NCI-H1417 treated with DMSO at 0.1 percent for 48 hours (cell line): ENCODE results near the gene MLLT10.
"Not testable (repeated sequence)": the region's sequence is repeated elsewhere in the genome, so short reads cannot be mapped to it uniquely, and the experiment has no call there.

Experiments
- DNase-seq: peaks from one replicate; lab custom pipeline; 2025; lab: John Stamatoyannopoulos, UW

The MLLT10 gene

DNA sequence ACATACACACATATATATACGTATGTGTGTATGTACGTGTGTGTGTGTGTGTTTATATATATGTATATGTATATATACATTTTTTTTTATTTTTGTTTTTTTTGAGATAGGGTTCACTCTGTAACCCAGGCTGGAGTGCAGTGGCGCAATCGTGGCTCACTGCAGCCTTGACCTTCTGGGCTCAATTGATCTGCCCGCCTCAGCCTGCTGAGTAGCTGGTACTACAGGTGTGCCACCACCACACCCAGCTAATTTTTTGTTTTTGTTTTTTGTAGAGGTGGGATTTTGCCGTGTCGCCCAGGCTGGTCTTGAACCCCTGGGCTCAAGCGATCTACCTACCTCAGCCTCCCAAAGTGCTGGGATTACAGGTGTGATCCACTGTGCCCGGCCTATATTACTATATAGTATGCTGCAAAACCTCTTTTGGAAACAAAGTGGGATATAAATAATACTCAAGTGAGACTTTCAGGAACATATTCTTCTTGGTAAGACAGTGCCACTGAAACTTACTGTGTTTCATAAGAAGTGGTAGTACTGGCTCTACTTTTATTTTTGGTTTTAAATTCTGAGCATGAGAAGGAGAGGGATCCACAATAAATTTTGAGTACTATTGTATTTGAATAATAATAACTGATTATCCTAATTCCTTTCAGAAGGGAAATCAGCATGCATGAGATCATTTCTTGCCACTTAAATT, 51.0 kb downstream of the MLLT10 start:
- DNase-seq = no peak

DNA sequence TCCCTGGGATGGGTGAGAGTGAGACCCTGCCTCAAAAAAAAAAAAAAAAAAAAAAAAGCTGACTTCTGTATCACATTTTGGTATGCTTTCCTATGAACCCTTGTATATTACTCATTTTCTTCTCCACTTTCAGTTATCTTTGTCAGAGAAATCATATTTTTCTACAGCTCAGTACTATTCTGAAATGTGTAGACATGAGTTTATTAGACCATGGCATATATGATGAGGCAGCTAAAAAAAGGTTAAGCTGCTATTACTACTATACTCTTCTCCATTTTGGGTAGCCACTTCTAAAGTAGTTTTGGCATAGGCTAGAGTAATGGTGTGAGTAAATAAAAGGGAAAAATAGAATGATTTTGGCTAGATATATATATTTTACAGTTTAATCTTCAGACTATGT, 53.4 kb downstream of the MLLT10 start:
- DNase-seq = no peak

DNA sequence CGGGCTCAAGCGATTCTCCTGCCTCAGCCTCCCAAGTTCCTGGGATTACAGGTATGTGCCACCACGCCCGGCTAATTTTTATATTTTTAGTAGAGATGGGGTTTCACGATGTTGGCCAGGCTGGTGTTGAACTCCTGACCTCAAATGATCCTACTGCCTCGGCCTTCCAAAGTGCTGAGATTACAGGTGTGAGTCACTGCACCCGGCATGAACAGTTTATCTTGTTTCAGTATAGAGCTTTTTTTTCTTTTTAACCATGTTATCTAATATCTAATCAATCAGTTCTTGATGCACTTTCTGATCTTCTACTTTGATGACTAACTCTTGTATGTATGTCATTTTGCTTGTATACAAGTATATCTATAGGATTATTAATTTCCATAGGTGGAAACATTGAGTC, 54.1 kb downstream of the MLLT10 start:
- not testable (repeated sequence) for DNase-seq

DNA sequence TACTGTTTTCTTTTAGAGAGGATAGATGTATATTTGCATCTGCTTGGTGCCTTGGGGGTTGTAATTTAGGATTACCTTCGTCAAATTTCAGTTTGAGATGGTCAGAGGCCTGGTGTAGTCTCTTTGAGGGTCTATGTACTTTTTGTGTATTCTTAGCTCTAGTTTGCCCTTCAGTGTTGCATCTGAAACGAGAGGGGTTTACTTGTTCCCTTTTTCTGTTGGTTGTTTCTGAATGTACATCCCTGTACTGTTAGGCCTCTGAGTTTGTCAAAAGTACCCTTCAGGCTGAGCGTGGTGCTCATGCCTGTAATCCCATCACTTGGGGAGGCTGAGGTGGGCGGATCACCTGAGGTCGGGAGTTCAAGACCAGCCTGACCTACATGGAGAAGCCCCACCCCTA, 60.0 kb downstream of the MLLT10 start:
- DNase-seq = no peak

DNA sequence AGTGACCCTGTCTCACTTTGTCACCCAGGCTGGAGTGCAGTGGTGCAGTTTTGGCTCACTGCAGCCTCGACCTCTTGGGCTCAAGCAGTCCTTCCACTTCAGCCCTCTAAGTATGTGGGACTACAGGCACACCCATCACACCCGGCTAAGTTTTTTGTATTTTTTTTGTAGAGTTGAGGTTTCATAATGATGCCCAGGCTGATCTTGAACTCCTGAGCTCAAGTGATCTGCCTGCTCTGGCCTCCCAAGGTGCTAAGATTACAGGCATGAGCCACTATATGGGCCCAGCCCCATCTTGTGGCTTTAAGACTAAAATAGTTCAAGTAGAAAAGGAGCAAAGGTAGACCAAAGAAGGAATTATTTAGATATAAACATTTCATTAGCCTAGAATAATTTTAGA, 65.5 kb downstream of the MLLT10 start:
- no peak for DNase-seq

DNA sequence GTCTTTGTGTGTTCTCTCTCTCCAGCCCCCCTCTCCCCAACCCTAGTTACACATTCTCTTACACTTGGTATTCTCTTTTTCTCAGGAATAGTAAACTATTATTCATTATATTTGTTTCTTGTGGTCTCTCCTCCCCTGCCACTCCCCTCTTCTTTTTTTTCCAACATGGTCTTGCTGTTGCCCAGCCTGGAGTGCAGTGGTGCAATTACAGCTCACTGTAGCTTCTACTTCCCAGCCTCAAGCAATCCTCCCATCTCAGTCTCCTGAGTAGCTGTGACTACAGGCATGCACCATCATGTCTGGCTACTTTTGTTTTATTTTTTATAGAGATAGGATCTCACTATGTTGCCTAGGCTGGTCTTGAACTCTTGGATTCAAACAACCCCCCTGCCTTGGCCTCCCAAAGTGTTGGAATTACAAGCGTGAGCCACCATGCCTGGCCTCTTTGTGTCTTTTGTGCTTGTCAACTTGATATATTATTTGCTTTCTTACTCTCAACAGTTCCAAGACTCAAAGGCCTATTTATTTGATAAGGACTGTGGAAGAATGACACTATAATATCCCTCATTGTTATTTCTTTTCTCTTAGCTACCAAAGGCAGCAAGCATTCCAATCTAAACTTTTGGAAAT, 66.9 kb downstream of the MLLT10 start:
- DNase-seq = no peak

DNA sequence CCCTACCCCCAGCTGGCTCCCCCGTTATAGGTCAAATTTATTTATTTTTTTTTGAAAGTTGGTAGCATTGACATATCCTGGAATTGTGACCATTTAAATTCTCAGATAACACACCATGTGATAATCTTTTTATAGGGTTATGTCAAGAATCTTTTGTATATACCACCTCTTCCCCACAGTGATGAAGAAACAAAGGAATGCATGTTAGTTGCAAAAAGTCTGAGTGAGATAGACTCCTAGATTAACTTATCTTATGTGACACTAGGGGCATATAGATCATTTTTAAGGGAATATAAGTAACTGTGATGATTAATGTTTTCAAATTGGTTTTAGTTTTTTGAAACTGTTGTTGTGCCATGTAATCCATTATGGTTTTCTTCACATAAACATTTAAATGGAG, 68.3 kb downstream of the MLLT10 start:
- no peak for DNase-seq

DNA sequence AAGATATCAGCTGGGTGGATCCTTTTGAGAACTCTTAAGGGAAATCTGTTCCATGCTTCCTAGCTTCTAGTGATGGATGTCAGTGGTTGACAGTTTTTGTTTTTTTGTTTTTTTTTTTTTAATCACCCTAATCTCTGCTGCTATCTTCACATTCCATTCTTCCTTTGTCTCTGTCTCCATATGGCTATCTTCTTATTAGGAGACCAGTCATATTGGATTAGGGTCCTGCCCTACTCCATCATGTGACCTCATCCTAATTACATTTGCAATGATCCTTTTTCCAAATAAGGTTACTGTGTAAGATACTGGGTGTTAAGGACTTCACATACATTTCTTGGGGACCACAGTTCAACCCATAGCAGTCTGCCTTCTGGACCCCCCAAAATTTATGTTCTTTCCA, 69.7 kb downstream of the MLLT10 start:
- no peak for DNase-seq

DNA sequence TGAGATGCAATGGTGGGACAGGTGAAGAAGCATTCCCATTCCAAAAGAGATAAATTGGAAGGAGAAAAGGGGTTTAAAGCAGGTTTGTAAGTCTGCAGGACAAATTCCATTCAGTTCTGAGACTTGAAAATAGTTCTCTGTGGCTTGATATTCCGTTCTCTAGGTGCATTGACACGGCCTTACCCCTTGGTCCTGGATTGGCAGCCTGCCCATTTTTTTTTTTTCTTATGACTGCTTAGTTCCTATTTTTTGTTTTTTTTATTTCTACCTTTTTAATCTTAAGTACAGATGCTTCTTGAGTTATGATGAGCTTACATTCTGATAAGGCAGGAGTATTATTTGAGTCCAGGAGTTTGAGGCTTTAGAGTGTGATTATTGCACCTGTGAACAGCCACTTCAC, 70.6 kb downstream of the MLLT10 start:
- DNase-seq = no peak

DNA sequence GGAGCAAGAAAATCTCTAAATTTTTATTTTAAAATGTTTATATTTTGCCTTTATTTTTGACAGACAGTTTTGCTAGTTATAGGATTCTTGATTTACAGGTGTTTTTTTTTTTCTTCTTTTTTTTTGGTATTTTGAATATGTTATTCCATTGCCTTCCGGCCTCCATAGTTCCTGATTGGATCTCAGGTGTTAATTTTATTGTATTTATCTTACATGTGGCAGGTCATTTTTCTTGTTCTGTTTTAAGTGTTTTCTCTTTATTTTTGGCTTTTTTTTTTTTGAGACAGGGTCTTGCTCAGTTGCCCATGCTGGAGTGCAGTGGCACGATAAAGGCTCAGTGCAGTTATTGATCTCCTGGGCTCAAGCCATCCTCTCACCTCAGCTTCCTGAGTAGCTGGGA, 73.9 kb downstream of the MLLT10 start:
- DNase-seq = no peak

DNA sequence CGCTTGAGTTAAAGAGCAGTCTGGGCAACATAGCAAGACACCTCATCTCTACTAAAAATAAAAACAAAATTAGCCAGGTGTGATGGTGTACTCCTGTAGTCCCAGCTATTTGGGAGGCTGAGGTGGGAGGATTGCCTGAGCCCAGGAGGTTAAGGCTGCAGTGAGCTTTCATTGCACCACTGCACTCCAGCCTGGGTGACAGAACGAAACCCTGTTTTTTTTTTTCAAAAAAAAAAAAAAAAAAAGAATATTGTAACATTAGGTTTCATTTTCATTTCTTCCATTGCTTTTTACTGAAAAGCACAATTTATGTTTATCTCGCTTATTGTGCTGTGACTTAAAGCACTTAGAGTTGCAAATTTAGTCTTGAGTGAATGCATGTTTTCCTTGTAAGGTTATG, 80.0 kb downstream of the MLLT10 start:
- DNase-seq = no peak

DNA sequence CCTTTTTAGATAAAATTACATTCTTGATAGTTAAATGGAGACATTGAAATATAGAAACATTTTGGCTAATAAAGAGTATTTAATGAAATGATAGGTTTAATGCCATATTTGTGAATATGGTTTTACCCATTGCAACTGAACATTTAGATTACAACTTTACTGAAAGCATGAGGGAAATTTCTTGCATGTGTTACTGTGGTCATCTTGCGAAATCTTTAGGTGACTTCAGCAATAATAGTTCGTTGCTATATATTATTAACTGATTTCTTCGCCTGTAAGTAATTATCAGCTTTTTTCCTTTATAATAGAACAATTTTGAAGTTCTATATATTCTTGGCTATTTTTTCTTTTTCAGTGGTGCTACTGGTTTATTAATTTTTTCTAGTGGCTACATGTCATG, 83.2 kb downstream of the MLLT10 start:
- no peak for DNase-seq

DNA sequence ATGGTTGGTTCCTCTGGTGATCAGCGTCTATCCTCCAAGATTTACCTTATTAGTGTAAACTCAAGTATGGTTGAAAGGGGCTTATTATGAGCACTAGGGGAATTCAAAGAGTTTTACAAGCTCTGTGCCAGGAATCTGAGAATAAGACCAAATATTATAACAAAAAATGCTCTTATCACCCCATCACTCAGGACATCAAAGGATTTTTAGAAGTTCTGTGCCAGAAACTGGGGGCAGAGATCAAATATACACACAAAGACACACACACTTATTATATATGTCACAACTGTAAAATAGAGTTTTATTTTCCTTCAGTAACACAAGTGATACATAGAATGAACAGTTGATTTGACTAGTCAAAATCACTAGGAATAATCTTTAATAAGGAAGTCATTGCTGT, 89.3 kb downstream of the MLLT10 start:
- no peak for DNase-seq

DNA sequence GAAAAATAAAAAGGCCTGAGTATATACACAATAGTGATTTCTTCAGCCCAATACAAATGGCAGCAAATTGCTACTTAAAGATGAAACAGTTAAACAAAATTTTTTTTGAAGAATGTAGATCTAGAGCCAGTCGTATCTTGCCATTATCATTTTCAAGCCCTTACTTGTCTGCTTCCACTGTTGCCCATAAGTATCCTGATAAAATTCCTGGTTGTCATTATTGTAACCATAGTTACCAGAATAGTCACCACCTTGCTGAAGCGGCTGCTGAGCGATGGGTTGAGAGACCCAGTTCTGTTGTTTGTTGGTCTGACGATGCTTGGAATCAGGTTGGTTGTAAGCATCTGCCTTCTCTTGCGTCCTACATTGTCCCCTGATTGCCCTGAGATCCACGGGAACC, 90.4 kb downstream of the MLLT10 start:
- not testable (repeated sequence) for DNase-seq

DNA sequence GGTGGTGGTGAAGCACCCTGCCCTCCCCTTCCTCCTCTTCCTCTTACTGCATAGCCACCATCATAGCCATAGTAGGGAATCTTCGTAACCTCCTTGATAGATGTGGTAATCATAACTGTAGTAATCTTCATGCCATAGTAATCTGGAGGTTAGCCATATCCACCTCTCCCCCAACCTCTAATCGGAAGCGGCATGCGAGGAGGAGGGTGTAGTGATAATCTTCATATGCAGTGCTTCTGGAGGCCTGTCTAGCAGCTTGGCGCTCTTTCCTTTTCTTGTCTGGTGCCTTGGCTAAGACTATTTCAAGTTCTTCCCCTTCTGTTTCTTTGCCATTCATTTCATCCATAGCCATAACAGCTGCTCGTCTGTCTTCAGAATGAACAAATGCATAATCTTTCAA, 90.9 kb downstream of the MLLT10 start:
- DNase-seq = no peak

DNA sequence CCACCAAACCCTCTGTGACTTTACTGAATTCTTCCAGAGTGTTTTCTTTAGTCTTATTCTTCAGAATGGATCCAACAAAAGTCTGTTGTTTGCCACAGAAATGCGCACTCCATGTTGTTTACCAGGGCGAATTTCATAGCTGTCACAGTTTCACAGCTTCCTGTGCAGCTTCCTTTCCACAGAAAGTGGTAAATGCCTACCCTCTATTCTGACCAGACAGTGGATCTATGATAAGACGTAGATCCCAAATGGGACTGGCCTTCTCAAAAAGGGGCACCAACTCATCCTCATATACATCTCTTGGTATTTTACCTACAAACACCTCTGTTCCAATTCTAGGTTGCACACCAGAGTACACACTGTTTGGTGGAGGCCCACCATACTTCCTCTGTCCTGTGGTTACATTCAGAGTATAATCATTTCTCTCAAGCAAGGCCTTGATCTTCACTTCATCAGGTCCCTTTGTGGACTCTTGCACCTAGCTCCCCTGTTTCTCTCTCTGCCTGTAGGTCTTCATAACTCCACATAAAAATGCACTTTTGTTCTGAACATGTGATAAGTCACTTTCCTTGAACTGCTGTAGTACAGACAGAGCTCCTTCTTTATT, 91.7 kb downstream of the MLLT10 start:
- DNase-seq = no peak

DNA sequence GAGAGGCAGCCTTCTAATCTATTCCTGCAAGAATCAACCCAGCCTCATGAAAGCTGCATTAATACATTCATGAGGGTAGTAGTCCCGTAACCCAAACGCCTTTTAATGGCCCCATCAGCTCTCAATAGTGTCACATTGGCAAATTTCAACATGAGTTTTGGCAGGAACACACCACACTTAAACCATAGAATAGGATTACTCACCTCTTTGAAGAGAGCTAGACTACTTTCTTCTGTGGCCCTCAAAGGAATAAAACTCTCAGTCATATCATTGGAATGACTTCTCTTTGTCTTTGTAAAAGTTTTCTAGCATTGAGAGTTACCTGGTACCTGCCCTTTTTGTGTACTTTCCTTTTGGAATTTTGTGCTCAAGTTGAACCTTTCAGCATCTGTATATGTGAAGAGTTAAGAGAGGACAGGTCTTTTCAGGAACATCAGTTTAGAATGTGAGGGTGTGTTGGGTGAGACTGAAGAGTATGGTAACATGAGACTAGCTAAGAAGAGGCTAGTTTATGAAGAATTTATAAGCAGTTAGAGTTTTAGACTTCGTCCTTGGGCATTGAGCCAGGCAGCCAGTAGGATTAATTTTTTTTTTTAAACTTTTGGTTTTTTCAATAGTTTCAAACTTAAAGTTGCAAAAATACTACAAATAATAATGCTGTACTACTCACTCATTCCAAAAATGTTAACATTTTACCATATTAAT, 92.6 kb downstream of the MLLT10 start:
- DNase-seq = no peak

DNA sequence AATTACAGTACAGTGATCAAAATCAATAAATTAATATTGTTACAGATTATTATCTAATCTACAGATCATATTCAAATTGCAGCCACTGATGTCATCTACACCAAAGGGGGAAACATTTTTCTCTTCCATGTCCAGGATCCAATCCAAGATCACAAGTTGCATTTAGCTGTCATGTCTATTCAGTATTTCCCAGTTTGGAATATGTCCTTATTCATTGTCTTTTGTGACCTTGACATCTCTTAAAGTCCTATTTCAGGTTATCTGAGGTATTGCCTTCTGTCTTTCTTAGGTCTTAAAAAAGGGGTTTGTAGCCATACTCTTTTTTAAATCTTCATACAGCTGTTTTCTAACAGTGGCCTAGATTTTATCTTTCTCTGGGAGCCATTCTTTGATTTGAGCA, 93.3 kb downstream of the MLLT10 start:
- no peak for DNase-seq

DNA sequence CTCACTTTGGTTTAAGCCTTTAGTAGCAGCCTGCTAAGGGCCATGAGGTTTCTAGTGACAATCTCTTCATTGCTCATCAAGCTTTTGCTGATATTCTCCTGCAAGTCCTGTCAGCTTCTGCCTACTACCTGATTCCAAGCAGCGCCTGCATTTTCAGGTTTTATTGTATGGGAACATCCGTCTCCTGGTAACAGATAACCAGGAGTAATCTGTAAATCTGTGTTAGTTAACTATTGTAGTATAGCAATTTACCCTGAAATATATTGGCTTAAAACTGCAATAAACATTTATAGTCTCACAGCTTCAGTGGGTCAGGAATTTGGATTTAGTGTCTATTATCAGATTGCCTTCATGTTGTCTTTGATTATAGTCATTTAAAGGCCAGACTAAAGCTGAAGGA, 94.0 kb downstream of the MLLT10 start:
- no peak for DNase-seq

DNA sequence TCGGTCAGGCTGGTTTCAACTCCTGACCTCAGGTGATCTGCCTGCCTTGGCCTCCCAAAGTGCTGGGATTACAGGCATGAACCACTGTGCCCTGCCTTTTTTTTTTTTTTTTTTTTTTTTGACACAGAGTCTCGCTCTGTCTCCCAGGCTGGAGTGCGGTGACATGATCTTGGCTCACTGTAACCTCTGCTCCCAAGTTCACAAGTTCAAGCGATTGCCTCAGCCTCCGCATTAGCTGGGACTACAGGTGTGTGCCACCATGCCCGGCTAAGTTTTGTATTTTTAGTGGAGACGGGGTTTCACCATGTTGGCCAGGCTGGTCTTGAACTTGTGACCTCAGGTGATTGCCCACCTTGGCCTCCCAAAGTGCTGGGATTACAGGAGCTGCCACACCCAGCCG, 94.6 kb downstream of the MLLT10 start:
- DNase-seq = not testable (repeated sequence)

DNA sequence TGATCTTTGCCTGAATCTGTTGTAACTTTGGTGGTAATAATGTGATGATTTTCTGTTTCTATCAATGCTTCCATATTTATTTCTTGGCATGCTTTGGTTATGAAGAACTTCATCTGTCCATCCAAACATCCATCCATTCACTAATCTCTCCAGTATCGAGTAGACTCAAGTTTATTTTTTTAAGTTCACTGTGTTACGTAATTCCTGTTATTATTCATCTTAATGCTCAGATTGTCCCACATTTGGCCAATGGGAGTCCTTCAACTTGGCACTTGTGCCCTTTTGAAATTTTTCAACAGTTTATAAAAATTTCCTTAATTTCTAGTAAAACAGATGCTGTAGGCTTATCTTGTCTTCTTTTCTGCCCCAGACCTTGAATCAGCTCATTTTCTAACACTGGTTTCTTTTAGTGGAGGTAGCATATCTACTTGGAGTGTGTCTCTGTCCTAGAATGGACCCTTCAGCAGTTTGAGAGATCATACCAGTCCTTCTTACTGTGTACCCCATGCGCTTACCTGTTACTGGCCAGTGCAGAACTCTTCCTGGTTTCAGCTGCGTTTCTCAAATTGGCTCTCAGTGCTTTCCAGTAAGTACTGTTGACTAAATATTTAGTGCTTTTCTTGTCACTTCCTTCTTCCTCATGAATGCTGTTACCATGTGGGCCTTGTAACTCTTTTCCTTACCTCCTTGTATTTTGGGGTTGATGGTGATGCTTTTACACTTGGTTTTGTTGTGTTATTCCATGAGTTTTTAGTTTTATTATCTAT, 100.8 kb downstream of the MLLT10 start:
- no peak for DNase-seq

DNA sequence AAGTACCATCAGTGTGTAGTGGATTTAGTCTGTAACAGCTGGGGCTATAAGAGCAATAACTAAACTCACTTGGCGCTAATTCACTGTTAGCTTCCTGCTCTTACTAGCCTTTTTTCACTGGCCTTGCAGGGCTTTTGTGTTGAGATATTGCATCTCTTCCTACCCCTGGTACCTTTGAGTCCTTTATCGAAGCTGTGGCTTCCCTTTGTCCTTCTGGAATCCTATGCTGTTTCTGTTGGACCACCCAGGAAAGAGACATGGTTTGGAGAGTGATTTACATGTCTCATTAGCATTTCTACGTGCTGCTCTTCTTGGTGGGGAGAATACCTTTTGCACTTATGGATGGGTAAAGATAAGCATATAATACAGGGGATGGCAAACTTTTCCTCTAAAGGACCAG, 103.8 kb downstream of the MLLT10 start:
- no peak for DNase-seq
